ENCODE measurements around the gene ARHGEF11. TPM values are rescaled to one million over a fixed set of nuclear protein-coding genes. Genes with fewer than 3 reads are reported as not detected.

The ARHGEF11 gene
- total RNA-seq, 1 donor from 2014 or later = 43.5 TPM

DNA sequence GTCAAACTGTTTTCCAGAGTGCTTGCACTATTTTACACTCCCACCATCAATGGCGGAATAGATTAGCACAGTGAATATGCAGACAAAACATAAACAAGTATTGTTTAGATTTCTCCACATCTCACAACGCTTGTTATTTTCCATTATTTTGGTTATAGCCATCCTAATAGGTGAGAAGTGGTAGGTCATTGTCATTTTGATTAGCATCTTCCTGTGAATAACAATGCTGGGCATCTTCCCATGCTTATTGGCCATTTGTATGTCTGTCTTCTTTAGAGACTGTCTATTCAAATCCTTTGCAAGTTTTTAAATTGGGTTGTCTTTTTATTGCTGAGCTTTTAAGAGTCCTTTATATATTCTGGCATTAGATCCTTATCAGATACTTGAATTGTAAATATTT is 70.5 kb downstream of the ARHGEF11 start:
- intact Hi-C loops (cut with DNase I) = no loop called here
- Histone ChIP-seq H3K27ac (no peak overlapping the region), H3K27me3 (no peaks in the 10 kb centered on the region), H3K4me1 (no peaks in the 10 kb centered on the region), H3K9me3 (no peaks in the 10 kb centered on the region), H3K4me3 (no peak overlapping the region), H3K36me3 (peaks cover 55 to 76% of the 10 kb centered on the region in 2 donors)
- TF ChIP-seq, protein P1, sequence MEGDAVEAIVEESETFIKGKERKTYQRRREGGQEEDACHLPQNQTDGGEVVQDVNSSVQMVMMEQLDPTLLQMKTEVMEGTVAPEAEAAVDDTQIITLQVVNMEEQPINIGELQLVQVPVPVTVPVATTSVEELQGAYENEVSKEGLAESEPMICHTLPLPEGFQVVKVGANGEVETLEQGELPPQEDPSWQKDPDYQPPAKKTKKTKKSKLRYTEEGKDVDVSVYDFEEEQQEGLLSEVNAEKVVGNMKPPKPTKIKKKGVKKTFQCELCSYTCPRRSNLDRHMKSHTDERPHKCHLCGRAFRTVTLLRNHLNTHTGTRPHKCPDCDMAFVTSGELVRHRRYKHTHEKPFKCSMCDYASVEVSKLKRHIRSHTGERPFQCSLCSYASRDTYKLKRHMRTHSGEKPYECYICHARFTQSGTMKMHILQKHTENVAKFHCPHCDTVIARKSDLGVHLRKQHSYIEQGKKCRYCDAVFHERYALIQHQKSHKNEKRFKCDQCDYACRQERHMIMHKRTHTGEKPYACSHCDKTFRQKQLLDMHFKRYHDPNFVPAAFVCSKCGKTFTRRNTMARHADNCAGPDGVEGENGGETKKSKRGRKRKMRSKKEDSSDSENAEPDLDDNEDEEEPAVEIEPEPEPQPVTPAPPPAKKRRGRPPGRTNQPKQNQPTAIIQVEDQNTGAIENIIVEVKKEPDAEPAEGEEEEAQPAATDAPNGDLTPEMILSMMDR (IDR thresholded peaks at IDR 0.05) = no peak
- DNase-seq (ENCODE audit: low spot score in 2 of 2) = no peak

DNA sequence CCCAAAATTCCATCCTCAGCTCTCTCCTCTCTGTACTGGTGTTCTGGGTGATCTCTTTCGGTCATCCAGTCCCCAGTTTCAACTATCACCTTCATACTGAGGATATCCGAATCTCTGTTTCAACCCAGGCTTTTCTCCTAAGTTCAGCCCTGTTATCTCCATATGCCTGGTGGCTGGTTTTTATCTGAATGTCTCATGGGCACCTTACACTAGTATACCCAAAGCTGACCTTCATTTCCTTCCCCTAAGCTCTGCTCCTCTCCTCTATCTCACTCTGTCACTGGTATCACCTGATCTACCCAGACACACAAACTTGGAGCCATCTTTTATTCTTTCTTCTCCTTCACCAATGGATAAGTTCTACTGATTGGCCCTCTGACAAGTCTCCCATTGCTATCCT is 72.1 kb downstream of the ARHGEF11 start:
- TF ChIP-seq, protein P1 (IDR thresholded peaks at IDR 0.05) = no peak
- H3K27me3 ChIP-seq = no peaks in the 10 kb centered on the region
- H3K9me3 ChIP-seq = no peaks in the 10 kb centered on the region
- no peak for DNase-seq (ENCODE audit: low spot score in 2 of 2)
- H3K36me3 ChIP-seq = peaks cover 62 to 78% of the 10 kb centered on the region in 2 donors
- no peak overlapping the region for H3K4me3 ChIP-seq
- intact Hi-C loops (cut with DNase I) = no loop called here
- H3K4me1 ChIP-seq = no peaks in the 10 kb centered on the region
- no peak overlapping the region for H3K27ac ChIP-seq

DNA sequence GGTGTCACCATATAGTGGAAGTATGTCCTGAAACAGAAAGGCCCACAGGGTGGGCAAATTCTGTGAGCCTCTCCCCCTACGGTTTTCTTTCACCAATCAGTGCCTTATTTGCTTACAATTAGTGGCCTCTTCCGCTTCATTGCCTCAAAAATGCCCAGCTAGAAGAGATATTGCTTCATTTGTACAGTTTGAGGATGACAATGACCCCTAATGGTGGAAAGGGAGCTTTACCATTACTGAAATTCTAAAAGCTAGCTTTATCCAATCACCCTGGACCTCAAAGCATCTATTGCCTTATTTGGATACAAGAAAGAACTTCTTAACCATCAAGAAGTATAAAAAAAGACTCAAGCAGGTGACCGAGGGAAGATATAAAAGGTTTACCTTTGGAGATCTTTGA is 75.5 kb downstream of the ARHGEF11 start:
- no peaks in the 10 kb centered on the region for H3K27me3 ChIP-seq
- intact Hi-C loops (cut with DNase I) = no loop called here
- H3K4me3 ChIP-seq = no peak overlapping the region
- DNase-seq (ENCODE audit: low spot score in 2 of 2) = no peak
- H3K9me3 ChIP-seq = no peaks in the 10 kb centered on the region
- TF ChIP-seq, protein P1 (IDR thresholded peaks at IDR 0.05) = no peak
- H3K27ac ChIP-seq = no peak overlapping the region
- no peaks in the 10 kb centered on the region for H3K4me1 ChIP-seq
- peaks cover 45 to 67% of the 10 kb centered on the region in 2 donors for H3K36me3 ChIP-seq

DNA sequence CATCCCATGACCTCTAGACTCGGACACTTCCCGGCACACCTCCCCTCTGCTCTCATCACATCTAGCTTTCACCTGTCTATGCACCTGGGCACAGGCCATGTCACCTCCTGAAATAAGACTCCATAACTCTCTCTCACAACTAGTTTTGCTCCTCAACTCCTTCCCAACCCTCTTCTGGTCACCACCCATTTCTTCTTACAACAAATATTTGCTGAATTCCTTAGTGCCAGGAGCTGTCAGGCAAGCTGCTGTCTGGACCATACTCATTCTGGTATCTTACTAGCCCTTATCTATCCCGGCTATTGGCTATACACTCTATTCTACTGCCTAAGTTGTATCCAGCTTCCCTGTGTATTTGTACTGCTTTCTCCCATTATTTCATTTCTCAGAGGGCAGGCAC is 76.0 kb downstream of the ARHGEF11 start:
- Histone ChIP-seq H3K4me3 (no peak overlapping the region), H3K27ac (no peak overlapping the region), H3K27me3 (no peaks in the 10 kb centered on the region), H3K9me3 (no peaks in the 10 kb centered on the region), H3K36me3 (peaks cover 44 to 62% of the 10 kb centered on the region in 2 donors), H3K4me1 (no peaks in the 10 kb centered on the region)
- DNase-seq (ENCODE audit: low spot score in 2 of 2) = no peak
- TF ChIP-seq, protein P1 (IDR thresholded peaks at IDR 0.05) = no peak
- intact Hi-C loops (cut with DNase I) = loop anchor here (10.0 kb wide), 1 partner anchor 105 kb away; no protein-coding TSS in a partner anchor

DNA sequence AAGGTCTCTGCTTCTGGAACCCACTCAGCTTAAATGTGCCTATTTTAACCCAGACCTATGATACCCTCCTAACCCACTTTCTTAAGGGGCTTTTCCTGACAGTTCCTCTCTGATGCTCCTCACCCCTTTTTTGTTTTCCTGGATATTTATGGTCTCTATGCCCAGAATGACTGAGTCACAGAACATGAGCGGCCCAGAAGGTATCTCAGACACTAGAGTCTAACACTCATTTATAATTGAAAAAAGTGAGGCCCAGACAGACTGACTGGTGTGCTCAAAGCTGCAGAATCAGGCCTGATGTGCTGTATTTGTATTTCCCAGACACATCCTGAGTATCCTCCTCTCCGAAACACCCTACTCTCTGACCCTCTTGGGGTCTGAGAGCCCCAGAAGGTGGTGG is 81.1 kb downstream of the ARHGEF11 start:
- DNase-seq (ENCODE audit: low spot score in 2 of 2) = no peak
- Histone ChIP-seq H3K27me3 (no peaks in the 10 kb centered on the region), H3K4me3 (no peak overlapping the region), H3K36me3 (peaks cover 54 to 75% of the 10 kb centered on the region in 2 donors), H3K4me1 (no peaks in the 10 kb centered on the region), H3K9me3 (no peaks in the 10 kb centered on the region), H3K27ac (no peak overlapping the region)
- intact Hi-C loops (cut with DNase I) = loop anchor here (10.0 kb wide), 1 partner anchor 110 kb away; no protein-coding TSS in a partner anchor
- TF ChIP-seq, protein P1 (IDR thresholded peaks at IDR 0.05) = no peak

DNA sequence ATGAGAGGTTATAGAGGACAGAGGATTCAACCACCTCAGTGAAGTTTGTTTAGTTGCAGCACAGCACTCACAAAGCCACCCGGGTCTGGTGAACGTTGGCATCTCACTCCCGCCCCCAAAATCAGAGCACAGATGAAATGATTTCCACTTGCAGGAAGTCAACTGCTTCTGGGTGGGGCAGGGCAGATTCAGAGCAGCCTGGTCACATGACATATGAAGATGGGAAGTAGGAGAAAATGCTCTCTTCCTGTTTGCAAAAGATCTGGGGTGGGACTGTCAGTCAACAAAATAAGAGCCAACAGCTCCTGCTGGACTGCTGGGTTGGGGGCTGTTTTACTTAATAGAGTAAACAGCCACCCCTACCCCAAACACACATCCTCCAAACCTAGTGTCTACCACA is 81.9 kb downstream of the ARHGEF11 start:
- no peak overlapping the region for H3K4me3 ChIP-seq
- intact Hi-C loops (cut with DNase I) = loop anchor here (10.0 kb wide), 1 partner anchor 111 kb away; no protein-coding TSS in a partner anchor
- no peak for DNase-seq (ENCODE audit: low spot score in 2 of 2)

More for the DNA sequence above, 81.9 kb downstream of the ARHGEF11 start:
- Histone ChIP-seq H3K27me3 (no peaks in the 10 kb centered on the region), H3K9me3 (no peaks in the 10 kb centered on the region), H3K4me1 (no peaks in the 10 kb centered on the region), H3K36me3 (peaks cover 56 to 75% of the 10 kb centered on the region in 2 donors), H3K27ac (no peak overlapping the region)
- TF ChIP-seq, protein P1 (IDR thresholded peaks at IDR 0.05) = no peak

All from ascending aorta (tissue), 2 donors.